Mucosa of gallbladder (tissue), 1 donor: ENCODE data around the gene TOX2. TPM values are rescaled to one million over a fixed set of nuclear protein-coding genes. Genes with fewer than 3 reads are reported as not detected.
A peak's percentile ranks its signal among the peaks of the same experiment; 100 is the strongest.

Source experiments
- DNase-seq: peaks from one replicate; pipeline ENCODE4 v3.0.0-alpha.2; 2020; ENCODE audit warnings: low spot score
- total RNA-seq: library from RNA; stranded (reverse); gene quantifications from one replicate; pipeline ENCODE4 v1.2.1, GENCODE V29; 2021
- donor health status: DM: no; HTN: no; CAD: no.

Gene TOX2
- total RNA-seq, 1 donor from 2014 or later: 4.5 TPM

DNA sequence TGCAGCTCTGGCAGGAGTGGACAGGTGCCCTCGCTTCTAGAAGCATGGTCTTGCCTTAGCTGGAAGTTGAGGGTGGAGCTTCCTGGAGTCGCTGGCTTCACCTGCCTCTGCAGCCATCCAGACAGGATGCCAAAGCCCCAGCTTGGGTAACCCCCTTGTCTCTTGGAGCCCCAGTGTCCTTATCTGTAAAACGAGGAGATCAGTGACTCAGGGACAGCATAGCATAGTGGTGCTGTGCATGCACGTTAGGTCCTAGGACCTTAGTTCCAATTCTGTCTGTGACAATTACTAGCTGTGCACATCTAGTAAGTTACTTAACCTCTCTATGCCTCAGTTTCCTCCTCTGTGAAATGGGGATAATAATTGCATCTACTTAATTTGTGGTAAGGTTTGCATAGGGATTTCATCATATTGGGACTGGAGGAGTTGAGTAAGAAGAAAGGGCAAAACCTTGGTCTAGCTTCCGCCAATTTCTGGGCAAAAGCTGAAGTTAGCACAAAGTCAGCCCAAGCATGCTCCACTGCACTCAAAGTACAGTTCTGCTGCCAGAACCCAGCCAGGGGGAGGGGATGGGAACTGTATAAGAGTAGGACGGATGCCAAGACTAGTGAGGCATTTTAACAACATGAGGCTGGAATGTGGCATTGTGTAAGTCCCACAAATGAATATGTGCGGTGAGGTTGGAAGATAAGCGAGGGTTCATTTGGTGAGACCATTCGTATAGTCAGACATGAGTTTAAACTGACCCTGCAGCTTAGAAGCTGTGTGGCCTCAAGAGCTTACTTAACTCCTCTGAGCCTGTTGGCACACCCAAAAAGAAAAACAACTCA is 24.5 kb downstream of the TOX2 start:
- DNase-seq: peak; percentile 31

DNA sequence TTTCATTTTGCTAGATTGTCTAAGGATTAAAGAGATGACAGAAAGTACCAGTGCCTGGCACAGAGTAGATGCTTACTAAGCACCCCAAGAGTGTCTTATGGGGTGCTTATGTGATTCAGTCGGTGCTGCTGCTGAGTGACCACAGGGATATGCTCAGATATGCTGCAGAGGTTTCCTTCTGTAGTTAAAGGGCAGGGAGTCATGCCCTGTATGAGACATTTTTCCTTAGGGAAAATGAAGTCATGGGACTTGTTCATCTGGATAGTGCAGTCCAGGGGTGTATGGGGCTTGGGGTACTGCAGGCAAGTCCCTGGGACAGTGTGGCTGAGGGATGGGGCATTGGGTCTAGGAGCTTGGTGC is 25.1 kb downstream of the TOX2 start:
- no peak for DNase-seq

DNA sequence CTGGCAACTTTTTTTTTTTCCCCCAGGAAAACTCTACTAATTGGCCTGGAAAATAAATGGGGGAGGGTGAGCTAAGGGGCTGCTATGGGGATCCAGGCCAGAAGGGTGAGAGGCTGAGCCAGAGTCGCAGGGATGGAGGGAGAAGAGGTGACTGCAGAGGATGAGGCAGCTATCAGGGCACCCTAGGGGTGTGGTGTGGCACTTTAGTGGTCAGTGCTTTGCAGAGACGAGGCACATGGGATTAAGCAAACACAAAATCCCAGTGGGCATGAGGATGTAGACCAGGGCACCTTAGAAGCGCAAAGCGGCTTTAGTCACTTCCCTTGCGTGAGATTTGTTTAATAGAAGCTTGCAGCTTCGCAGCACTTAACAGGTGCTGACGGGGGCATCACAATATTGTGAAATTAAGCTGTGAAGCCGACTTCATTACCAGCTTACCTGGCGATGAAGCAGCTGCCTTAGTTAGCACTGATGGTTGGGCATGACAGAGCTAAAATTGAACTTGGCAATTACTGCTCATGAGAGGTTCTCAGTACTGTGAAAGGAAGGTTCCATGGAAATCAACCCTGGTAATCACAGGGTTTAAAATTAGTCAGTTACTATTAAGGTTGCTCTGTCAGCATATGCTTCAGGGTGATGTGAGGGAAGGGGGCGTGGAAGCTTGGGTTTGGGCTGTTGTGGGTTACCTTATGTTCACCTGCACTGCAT is 26.0 kb downstream of the TOX2 start:
- no peak for DNase-seq

GRCh38 chr20:43941476-43942200 is 27.0 kb downstream of the TOX2 start:
- no peak for DNase-seq

DNA sequence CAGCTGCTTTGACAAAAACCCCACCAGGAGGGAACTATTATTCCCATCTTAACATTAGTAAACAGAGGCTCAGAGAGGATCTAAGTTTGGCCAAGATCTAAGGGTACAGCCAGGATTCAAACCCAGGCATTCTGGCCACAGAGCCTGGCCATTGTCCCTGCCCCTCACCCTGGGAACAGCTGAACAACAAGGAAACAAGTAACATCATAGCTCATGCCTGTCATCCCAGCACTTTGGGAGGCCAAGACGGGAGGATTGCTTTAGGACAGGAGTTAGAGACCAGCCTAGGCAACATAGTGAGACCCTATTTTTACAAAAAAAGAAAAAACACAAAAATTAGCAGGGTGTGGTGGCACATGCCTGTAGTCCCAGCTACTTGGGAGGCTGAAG is 27.5 kb downstream of the TOX2 start:
- no peak for DNase-seq

GRCh38 chr20:43942667-43943285 is 28.1 kb downstream of the TOX2 start:
- DNase-seq: no peak

DNA sequence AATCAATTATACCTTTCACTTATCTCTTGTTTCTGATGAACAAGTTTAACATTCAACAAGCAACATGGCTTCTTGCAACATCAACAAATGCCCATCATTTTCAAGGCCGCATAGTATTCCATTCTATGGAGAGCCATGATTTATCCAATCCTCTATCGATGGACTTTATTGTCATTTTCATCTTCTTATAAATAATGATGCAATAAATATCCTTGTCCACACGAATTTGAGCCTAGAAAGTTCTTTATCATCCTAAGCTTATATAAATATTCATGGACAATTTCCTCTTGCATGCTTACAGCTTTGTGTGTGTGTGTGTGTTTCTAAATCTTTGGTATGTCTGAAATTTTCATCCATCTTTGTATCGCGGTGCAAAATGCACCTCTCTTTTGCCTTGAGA is 29.1 kb downstream of the TOX2 start:
- DNase-seq: no peak

DNA sequence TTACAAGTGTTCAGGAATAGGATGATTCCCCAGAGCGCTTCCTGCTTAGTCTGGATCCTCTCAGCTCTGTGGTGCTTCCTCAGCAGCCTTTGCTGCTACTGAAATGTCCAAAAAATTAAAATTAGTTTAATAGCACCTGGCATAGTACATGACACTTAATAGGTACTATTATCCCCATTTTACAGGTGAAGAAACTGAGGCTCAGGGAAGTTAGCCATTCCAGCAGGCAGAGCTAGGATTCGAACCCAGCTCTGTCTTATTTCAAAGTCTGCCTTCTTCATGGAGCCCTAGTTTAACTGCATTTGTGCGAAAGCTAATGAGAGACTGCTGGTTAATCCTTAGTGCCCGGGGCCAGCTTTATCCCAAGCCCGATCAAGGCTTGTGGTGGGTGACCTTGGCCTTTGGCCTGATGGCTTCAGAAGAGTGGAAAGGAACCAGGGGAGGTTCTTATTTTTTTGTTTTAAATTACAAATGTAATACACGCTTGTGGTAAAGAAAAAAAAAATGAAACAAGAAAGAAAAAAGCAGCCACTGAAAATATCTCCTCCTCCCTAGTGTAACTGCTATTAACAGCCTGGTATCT is 30.1 kb downstream of the TOX2 start:
- DNase-seq: no peak

DNA sequence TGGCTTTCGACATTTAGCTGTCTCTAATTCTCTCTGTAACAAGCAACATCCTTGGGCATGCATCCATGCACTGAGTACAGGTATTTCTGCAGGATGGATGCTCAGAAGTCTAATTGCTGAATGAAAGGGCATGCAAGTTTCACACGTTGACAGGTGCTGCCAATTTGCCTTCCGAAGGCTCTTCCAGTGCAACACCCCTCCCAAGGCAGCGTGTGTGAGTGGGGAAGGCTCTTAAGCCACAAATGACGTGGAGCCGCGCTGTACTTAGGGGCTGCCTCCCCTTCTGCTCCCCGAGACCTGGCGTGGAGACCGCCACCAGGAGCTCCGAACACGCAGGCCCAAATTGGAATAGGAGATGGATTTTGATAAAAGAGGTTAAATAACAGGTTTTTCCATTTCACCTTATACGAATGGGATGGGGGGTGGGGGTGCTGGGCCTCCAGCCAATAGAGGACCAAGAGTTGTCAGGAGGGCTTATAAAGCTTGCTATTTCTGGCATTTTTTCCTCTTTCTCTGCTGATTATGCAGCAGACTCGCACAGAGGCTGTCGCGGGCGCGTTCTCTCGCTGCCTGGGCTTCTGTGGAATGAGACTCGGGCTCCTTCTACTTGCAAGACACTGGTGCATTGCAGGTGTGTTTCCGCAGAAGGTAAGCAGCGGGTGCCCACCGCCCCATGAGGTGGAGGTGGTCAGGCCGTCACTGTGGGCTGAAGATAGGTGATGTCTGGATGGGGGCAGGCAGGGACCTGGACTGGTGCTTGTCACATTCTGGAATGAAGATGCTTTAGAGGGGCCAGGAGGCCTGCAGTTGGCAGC is 30.9 kb downstream of the TOX2 start:
- DNase-seq: no peak

- DNase-seq: no peak
These were observed 31.5 kb downstream of the TOX2 start for GRCh38 chr20:43946206-43946491.

DNA sequence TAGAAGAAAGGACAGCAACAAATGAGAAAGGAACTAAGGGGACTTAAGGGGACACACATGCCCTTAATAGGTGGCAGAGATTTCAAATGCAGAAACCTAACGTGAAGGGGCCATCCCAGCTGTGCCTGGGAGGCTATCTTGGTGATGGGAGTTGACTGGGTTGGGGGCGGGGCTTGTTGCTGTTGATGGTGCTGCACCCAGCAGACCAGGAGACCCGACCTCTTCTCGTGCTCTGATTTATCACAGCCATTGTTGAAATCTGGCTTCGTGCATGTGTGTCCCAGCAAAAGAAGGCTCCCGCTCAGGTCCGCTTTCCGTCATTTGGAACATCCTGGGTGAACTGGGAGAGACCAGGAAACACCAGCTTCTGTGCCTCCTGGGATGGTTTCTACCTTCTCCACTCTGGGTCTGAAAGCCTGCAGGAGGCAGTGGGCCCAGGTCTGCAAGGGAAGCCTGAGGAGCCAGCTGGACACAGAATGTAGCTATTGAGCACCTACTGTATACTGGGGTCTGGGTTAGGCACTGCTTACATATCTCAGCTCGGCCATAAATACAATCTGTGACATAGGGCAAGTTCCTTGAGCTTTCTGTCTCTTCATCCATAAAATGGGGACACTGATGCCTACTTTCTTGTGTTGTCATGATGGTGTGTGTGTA is 32.1 kb downstream of the TOX2 start:
- no peak for DNase-seq

DNA sequence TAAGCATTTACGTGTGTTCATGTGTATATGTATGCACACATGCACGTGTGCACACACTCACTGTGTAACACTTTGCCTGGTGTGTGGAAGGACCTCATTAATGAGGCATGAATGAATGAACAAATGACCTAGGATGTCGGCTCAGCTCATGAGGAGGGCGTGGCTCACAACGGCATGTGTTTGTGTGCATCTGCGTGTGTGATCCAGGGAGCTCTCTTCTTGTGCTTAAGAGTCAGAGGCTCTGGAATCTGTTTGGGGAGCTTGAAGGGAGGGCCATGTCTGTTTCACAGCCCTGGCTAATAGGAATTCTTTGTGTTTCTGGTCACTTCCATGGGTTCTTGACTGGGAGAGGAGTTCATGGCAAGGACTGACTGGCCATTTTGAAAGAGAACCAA is 32.7 kb downstream of the TOX2 start:
- DNase-seq: no peak

GRCh38 chr20:43948455-43948854 is 33.8 kb downstream of the TOX2 start:
- DNase-seq: no peak

- no peak for DNase-seq
These were observed 34.6 kb downstream of the TOX2 start for GRCh38 chr20:43949248-43949647.

DNA sequence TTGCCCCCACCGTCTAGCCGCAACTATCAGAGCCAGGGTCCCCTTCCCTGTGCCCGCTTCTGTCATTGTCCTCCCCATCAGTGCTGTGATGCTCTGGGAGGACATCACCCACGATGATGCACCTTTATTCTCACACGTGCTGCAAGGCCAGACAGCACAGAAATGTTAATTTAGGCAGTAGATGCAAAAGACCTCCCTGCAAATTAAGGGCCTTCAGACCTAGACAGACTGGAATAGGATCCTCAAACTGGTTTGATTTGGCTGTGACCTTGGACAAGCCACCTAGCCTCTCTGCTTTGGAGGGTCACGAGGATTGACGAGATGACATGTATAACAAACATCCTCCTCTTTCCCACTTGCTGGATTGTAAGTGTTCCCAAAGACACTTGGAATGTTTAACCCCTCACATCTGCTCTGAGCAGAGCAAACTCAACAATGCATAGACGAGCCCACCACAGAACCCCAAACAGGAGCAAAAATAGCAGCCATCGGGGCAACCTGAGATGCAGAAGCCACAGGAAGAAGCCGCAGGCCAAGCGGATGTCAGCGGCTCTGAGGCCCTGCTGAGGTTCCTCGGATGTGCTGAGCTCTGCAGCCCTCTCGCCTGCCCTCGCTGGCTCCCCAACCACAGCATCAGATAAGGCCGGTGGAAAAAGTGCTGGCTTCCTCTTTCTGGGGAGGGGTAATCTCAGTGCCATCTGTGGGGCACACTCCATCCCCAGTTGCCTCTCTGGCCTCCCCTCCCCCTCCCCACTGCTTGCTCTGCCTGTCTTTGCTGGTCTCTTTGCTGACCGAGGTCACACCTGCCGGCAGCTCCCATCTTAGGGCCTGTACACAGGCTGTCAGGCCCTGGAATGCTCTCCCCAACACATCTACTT is 35.3 kb downstream of the TOX2 start:
- DNase-seq: peak; percentile 51

- no peak for DNase-seq
These were observed 39.4 kb downstream of the TOX2 start for GRCh38 chr20:43953919-43954592.

- no peak for DNase-seq
These were observed 40.0 kb downstream of the TOX2 start for GRCh38 chr20:43954704-43955061.

DNA sequence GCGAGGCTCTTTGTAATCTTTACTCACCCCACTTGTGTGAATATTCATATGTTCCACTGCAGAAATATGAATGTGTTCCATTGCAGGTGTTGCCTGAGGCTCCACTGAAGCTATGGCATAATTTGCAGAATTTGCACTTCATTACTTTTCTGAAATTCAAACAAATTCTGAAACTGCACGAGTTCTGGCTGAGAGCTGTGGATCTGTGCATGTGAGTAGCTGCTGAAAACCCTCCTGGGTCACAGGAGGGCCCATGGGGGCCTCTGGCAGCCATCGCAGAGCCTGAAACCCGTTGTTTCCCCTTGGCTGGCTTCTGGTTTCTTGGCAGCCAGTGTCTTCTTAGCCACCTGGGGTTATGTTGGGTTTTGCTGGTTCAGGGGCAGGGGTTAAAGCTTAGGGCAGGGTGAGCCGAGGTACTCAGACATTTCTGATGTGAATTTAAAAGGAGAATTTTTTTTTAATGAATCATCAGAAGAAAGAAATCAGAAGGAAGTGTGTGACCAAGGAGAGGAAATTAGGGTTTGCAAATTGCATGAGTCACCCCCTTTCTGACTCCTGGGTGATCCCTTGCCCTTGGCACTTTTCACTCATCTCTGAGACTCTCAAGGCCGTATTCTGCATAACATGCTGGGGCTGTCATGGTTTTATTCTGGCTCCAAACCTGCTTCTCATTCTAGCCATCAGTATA is 40.6 kb downstream of the TOX2 start:
- DNase-seq: no peak

GRCh38 chr20:43955750-43956191 is 41.1 kb downstream of the TOX2 start:
- no peak for DNase-seq
